HepG2 (cell line): ENCODE data around the gene EIF5A. TPM values are rescaled to one million over a fixed set of nuclear protein-coding genes. Genes with fewer than 3 reads are reported as not detected.

Source experiments
- ARNT ChIP-seq: fragments of 450-650 bp; IDR thresholded peaks from 2 replicates; pipeline ENCODE4 v1.6.1; 2017
- DMAP1 ChIP-seq: IDR thresholded peaks from 2 replicates; pipeline ENCODE4 v1.6.1; 2016
- GABPA ChIP-seq, 2 experiments: IDR thresholded peaks; 2 replicates each; pipeline ENCODE4 v1.6.1; 2011 to 2016; ENCODE audit warnings: low read depth in 2 of 2, low read length in 1 of 2, missing biosample characterization in 1 of 2, missing genetic modification characterization in 1 of 2
- GATAD2A ChIP-seq: IDR thresholded peaks from 2 replicates; pipeline ENCODE4 v1.6.1; 2016
- HIVEP1 ChIP-seq: sonication (generic); formaldehyde crosslinking; IDR thresholded peaks from 2 replicates; pipeline ENCODE4 v1.4.0; 2020; ENCODE audit warnings: mild to moderate bottlenecking, missing genetic modification reagents
- MNT ChIP-seq: fragments of 450-650 bp; IDR thresholded peaks from 2 replicates; pipeline ENCODE4 v1.6.1; 2016
- MTA1 ChIP-seq: sonication (generic); formaldehyde crosslinking; IDR thresholded peaks from 2 replicates; pipeline ENCODE4 v1.4.0; 2020; ENCODE audit warnings: missing genetic modification reagents, mild to moderate bottlenecking, borderline replicate concordance
- NR2F1 ChIP-seq, 2 experiments: fragments of 450-650 bp in 1 of 2; formaldehyde crosslinking in 1 of 2; IDR thresholded peaks; 2 replicates each; pipeline versions ENCODE4 v1.5.0 to v1.6.1; 2016 to 2020; ENCODE audit warnings: mild to moderate bottlenecking in 1 of 2, missing compliant biosample characterization in 1 of 2, missing genetic modification reagents in 1 of 2, moderate library complexity in 1 of 2
- PATZ1 ChIP-seq: sonication (generic); formaldehyde crosslinking; IDR thresholded peaks from 2 replicates; pipeline ENCODE4 v1.4.0; 2020; ENCODE audit warnings: missing genetic modification reagents
- SIX4 ChIP-seq: sonication (generic); formaldehyde crosslinking; IDR thresholded peaks from 2 replicates; pipeline ENCODE4 v1.4.0; 2020; ENCODE audit warnings: missing genetic modification reagents
- TBP ChIP-seq: sonication (generic); formaldehyde crosslinking; IDR thresholded peaks from 2 replicates; pipeline ENCODE4 v1.5.0; 2020; ENCODE audit warnings: missing genetic modification reagents
- TRIM24 ChIP-seq: sonication (generic); formaldehyde crosslinking; IDR thresholded peaks from 2 replicates; pipeline ENCODE4 v1.8.0; 2022; ENCODE audit warnings: mild to moderate bottlenecking, missing genetic modification reagents
- XBP1 ChIP-seq: sonication (generic); formaldehyde crosslinking; IDR thresholded peaks from 2 replicates; pipeline ENCODE4 v1.5.0; 2020; ENCODE audit warnings: missing genetic modification reagents
- ZBTB49 ChIP-seq: sonication (generic); formaldehyde crosslinking; IDR thresholded peaks from 2 replicates; pipeline ENCODE4 v1.4.0; 2020; ENCODE audit warnings: missing genetic modification reagents, borderline replicate concordance
- ZBTB7A ChIP-seq: sonication (generic); formaldehyde crosslinking; IDR thresholded peaks from 2 replicates; pipeline ENCODE4 v1.8.0; 2022; ENCODE audit warnings: mild to moderate bottlenecking, missing genetic modification reagents
- ZNF224 ChIP-seq: sonication (generic); formaldehyde crosslinking; IDR thresholded peaks from 2 replicates; pipeline ENCODE4 v1.5.0; 2020; ENCODE audit warnings: mild to moderate bottlenecking, missing genetic modification reagents
- ZNF253 ChIP-seq: sonication (generic); formaldehyde crosslinking; IDR thresholded peaks from 2 replicates; pipeline ENCODE4 v1.8.0; 2022; ENCODE audit warnings: mild to moderate bottlenecking, missing genetic modification reagents, borderline replicate concordance
- ZNF431 ChIP-seq: sonication (generic); formaldehyde crosslinking; IDR thresholded peaks from 2 replicates; pipeline ENCODE4 v1.9.0; 2022; ENCODE audit warnings: missing genetic modification reagents, low read depth, mild to moderate bottlenecking, borderline replicate concordance
- ZNF546 ChIP-seq: sonication (generic); formaldehyde crosslinking; conservative IDR thresholded peaks from 2 replicates; pipeline ENCODE4 v1.8.1; 2023; ENCODE audit warnings: mild to moderate bottlenecking, missing genetic modification reagents
- ZNF839 ChIP-seq: sonication (generic); formaldehyde crosslinking; IDR thresholded peaks from 2 replicates; pipeline ENCODE4 v1.4.0; 2020; ENCODE audit warnings: missing genetic modification reagents, mild to moderate bottlenecking, borderline replicate concordance
- ZNF850 ChIP-seq: sonication (generic); formaldehyde crosslinking; conservative IDR thresholded peaks from 2 replicates; pipeline ENCODE4 v1.9.0; 2021; ENCODE audit warnings: mild to moderate bottlenecking, missing genetic modification reagents
- polyA plus RNA-seq, 8 experiments: library from polyadenylated mRNA; depleted of rRNA in 3 of 8; stranded (reverse) in 7 of 8; unstranded in 1 of 8; fragments of >200 nt; fragmentation: Illumina TruSeq in 4 of 8; extraction: Trizol in 4 of 8; gene quantifications; 2 replicates each; pipeline versions ENCODE4 v1.2.1 to v1.2.3, GENCODE V29; 2011 to 2016; ENCODE audit warnings: low read depth in 4 of 8, missing spikeins in 1 of 8, mixed read lengths in 1 of 8; ENCODE audit not compliant: insufficient read depth in 1 of 8
- total RNA-seq, 5 experiments: library from RNA; depleted of rRNA; stranded (reverse); fragments of >200 nt; fragmentation: Illumina TruSeq; extraction: Trizol; gene quantifications; 2 replicates each; pipeline ENCODE4 v1.2.3, GENCODE V29; 2016; ENCODE audit warnings: low read depth in 1 of 5
- TF ChIP-seq, protein P1 (sequence below): IDR thresholded peaks from 2 replicates; pipeline ENCODE4 v1.6.1; 2016; ENCODE audit warnings: low read depth, borderline replicate concordance
- TF ChIP-seq, protein P2 (sequence below): sonication (generic); formaldehyde crosslinking; IDR thresholded peaks from 2 replicates; pipeline ENCODE4 v1.4.0; 2020; ENCODE audit warnings: mild to moderate bottlenecking, missing genetic modification reagents

EIF5A gene
- total and polyA plus RNA-seq, 2 of the 13 experiments (the other 11 are each of a cell fraction or from before 2014, with no cell fraction given): 319 to 337 TPM

DNA sequence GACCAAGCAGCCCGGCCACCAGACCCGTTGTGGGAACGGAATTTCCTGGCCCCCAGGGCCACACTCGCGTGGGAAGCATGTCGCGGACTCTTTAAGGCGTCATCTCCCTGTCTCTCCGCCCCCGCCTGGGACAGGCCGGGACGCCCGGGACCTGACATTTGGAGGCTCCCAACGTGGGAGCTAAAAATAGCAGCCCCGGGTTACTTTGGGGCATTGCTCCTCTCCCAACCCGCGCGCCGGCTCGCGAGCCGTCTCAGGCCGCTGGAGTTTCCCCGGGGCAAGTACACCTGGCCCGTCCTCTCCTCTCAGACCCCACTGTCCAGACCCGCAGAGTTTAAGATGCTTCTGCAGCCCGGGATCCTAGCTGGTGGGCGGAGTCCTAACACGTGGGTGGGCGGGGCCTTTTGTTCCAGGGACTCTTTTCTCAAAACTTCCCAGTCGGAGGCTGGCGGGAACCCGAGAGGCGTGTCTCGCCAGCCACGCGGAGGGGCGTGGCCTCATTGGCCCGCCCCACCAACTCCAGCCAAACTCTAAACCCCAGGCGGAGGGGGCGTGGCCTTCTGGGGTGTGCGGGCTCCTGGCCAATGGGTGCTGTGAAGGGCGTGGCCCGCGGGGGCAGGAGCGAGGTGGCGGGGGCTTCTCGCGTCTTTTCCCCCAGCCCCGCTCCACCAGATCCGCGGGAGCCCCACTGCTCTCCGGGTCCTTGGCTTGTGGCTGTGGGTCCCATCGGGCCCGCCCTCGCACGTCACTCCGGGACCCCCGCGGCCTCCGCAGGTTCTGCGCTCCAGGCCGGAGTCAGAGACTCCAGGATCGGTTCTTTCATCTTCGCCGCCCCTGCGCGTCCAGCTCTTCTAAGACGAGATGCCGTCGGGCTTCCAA lies 26.1 kb upstream of the EIF5A start, which contains the start of gene SLC2A4 (continued):
- TF ChIP-seq NR2F1 (CRISPR knock-in tag; IDR thresholded peaks at IDR 0.05) (no peak), ZNF546 (CRISPR knock-in tag) (no peak; the same call in 1 of the 2 replicates), MTA1 (CRISPR knock-in tag) (0 out of 2 replicates have a peak, but pooled peaks have one; percentile 14), XBP1 (CRISPR knock-in tag) (no peak), TBP (CRISPR knock-in tag) (no peak), ZNF253 (CRISPR knock-in tag) (0 out of 2 replicates have a peak, but pooled peaks have one; percentile 1), HIVEP1 (CRISPR knock-in tag) (no peak), ZNF839 (CRISPR knock-in tag) (no peak), ZBTB7A (CRISPR knock-in tag) (no peak; the same call in 1 of the 2 replicates), DMAP1 (CRISPR knock-in tag) (0 out of 2 replicates have a peak, but pooled peaks have one; percentile 13), PATZ1 (CRISPR knock-in tag) (peak; percentile 76), ZNF850 (CRISPR knock-in tag) (no peak), TRIM24 (CRISPR knock-in tag) (no peak), ZNF224 (CRISPR knock-in tag) (peak; percentile 4; the same call in 1 of the 2 replicates), MNT (peak; percentile 85), ARNT (no peak), GATAD2A (CRISPR knock-in tag) (no peak), ZNF431 (CRISPR knock-in tag) (no peak), ZBTB49 (CRISPR knock-in tag) (no peak), SIX4 (CRISPR knock-in tag) (no peak), GABPA (IDR thresholded peaks at IDR 0.05; ENCODE audit: low read depth, low read length) (no peak), GABPA (CRISPR knock-in tag; IDR thresholded peaks at IDR 0.05; ENCODE audit: low read depth) (no peak)
- TF ChIP-seq, protein P1, sequence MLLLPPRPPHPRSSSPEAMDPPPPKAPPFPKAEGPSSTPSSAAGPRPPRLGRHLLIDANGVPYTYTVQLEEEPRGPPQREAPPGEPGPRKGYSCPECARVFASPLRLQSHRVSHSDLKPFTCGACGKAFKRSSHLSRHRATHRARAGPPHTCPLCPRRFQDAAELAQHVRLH (CRISPR knock-in tag): no peak
- TF ChIP-seq, protein P2, sequence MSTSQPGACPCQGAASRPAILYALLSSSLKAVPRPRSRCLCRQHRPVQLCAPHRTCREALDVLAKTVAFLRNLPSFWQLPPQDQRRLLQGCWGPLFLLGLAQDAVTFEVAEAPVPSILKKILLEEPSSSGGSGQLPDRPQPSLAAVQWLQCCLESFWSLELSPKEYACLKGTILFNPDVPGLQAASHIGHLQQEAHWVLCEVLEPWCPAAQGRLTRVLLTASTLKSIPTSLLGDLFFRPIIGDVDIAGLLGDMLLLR: no peak
